Left colon (tissue), 2 donors: ENCODE results near the gene CACNA1I. TPM values are rescaled to one million over a fixed set of nuclear protein-coding genes. Genes with fewer than 3 reads are reported as not detected.

ENCODE experiments used
- ATAC-seq: fragments of 200-7000 bp; cut with Tn5 transposase; one replicate; pipeline ENCODE4 v1.9.1; 2020; ENCODE audit warnings: mild to moderate bottlenecking, moderate library complexity
- DNase-seq, 2 donors: peaks; one replicate each; pipeline ENCODE4 v3.0.0-alpha.2; 2020
- intact Hi-C, 2 donors: fragments of 100-400 bp; cut with DNase I in 1 of 2; cut with micrococcal nuclease in 1 of 2; formaldehyde crosslinking; loops; one replicate each; pipeline versions ENCODE4 v1.11.2 to v1.14.0; 2022; cut with DNase I, micrococcal nuclease
- total RNA-seq, 2 donors: library from RNA; stranded (reverse); fragmentation: NEBNext Ultra II Directional; extraction: Animal tissue kit (Norgen Biotek cat#: 25700); gene quantifications; one replicate each; pipeline ENCODE4 v1.2.1, GENCODE V29; 2021
- donor health status: DM: no; HTN: no; CAD: no.
- donor health status: DM: yes; HTN: yes; CAD: no.

Gene CACNA1I
- total RNA-seq, 2 donors from 2014 or later = 0.18 to 0.31 TPM

DNA sequence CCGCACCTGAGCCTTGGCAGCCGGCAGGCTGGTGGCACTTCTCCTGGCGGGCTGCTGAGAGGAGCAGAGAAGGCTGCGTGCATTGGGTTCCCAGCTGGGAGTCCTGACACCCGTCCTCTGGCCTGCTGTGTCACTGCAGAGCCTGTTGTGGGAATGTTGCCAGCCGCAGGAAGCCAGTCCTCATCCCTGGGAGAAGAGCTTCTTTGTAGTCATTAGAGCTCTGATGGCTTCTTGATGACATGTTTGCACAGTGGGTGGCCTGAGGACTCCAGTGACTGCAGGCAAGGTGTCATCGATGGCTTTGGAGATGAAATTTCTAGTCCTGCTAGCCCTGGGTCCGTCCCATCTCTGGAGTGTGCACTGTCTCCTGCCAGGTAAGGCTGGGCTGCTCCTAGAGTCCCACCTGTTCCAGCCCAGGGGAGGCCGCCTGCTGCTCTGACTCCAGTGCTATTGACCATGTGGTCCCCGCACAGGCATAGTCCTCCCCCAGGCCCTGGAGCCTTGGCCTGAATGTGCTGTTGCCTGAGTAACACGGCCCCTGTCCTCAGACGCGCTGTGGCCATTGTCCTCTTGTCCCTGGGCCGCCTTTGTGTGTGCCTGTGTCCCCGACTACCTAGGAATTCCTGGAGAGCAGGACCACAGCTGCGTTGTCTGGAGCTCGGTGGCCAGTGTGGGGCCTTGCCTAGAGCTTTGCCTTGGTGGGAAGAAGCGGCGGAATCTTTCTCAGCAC, 129.2 kb downstream of the CACNA1I start:
- intact Hi-C loops = no loop called here
- DNase-seq = no peak
- no peak for ATAC-seq

DNA sequence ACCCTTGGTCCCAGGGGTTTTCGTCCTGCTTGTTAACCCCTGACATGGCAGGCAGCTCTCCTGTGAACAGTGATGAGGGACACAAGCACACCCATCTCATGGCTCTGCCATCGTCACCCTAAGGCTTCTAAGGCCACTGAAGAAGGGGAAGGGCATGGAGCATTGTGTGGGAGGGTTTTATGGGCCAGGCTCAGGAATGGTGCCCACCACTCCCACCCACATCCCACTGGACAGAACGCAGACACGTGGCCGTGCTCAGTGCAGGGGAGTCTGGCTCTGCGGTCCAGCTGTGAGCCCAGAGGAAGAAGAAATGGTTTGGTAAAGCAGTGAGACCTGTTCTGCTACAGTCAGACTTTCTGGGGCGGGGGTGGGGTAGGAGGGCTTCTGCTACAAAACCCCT, 130.0 kb downstream of the CACNA1I start:
- intact Hi-C loops = no loop called here
- DNase-seq (no peak), ATAC-seq (no peak)

DNA sequence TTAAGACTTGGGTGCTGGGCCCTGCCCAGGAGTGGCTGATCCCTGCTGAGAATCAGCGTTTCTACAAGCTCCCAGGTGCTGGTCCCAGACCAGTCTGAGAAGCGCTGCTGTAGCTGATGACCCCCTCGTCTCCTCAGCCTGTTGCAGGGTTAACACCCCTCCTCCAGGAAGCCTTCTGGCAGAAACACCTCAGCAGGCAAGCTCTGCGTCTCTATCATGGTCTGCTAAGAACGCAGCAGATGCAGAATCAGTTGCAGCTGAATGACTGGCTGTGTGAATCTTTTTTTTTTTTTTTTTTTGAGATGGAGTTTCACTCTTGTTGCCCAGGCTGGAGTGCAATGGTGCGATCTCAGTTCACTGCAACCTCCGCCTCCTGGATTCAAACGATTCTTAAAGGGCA, 132.5 kb downstream of the CACNA1I start:
- DNase-seq = no peak
- intact Hi-C loops = no loop called here
- ATAC-seq = no peak

DNA sequence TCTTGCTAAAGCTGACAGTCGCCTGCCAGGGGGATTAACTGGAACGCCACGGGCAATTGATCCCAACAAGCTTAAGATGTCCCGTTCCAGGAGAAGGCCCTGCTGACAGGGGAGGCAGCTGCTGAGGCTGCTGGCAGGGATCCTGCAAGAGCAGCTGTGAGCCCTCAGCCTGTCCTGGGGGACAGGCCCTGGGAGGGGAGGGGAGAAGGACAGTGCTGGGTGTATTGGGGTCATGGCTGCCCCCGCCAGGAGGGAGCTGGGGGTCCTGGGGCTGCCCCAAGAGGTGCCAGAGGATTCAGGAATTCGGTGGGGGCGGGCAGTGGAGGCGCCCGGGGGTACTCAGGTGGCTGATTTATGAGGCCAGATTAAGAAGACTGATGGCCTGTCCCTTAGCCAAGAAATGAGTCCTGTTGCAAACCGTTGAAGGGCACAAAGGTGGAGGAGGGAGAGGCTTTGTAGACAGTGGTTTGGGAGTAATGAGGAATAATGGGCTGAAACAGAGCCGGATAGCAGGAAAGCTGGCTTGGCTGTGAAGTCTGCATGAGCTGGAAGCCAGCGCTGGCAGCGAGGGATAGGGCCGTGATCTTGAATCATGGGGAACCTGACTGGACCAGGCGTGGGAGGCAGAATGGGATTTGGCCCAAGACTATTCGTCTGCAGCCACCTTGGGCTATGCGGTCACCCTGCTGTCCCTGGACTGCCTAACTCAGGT, 133.5 kb downstream of the CACNA1I start:
- ATAC-seq = no peak
- DNase-seq = peak in 1 of 2 donors; percentile 35
- intact Hi-C loops = no loop called here

DNA sequence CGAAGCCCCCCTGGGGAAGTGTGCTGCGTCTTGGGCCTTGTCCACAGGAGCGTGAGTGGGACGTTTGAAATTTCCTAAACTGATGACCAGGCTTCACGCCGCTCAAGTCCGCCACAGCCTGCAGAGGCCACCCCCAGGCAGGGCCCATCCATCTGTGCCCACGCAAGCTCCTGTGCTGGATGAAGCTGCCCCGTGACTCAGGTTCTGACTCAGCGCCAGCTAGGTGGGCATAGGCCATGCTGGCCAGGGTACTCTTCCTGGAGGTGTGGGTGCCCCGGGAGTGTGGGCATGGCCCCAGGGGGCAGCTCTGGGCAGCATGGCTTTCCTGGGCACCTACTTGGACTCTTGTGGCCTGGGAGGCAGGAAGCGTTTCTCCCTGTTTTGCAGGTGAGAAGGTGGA, 134.8 kb downstream of the CACNA1I start:
- intact Hi-C loops = no loop called here
- DNase-seq (no peak), ATAC-seq (no peak)

DNA sequence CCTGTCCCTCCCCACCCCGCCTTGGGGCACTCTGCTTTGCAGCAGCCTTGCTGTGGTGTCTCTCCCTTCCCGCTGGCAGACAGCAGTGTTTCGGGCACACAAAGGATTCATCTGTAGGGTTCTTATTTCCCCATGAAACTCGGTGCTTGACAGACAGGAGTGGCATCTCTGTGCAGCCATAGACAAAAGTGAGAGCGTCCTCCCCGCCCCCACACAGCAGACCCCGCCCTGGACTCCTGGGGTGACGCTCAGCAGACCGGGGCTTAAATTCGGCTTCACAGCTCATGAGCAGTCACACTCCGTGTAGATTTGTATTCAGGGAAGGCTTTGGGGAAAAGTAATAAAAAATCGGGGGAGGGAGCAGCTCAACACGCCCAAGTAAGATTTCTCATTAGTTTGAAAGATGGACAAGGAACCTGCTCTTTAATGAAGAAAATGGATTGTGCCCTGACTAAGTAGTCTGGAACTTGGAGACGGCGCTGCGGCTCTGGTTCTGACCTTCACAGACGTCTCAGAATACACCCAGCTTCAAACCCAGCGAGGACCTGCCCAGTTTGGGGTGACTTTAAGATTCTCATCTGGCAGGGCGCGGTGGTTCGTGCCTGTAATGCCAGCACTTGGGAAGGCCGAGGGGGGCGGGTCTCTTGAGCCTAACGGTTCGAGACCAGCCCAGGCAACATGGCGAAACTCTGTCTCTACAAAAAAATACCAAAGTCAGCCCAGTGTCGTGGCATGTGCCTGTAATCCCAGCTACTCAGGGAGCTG, 136.0 kb downstream of the CACNA1I start:
- no peak for ATAC-seq
- intact Hi-C loops = no loop called here
- DNase-seq = no peak

DNA sequence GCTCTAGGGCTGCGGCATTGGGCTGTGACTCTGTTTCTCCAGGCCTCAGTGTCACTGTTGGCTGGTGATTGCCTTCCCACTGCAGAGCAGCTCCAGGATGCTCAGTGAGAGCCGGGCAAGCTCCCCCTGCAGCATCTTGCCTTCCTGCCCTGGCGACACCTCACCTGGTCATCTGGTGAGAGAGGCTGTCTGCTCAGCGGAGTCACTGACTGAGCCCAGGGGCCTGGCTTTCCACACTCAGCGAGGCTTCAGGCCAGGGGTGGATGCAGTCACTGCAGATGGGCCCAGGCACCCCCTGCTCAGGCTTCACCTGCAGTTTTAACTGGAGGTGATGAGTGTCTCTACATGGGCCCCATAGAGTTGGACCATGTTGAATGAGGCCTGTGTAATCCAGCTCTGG, 136.8 kb downstream of the CACNA1I start:
- ATAC-seq (no peak), DNase-seq (no peak)
- intact Hi-C loops = no loop called here

DNA sequence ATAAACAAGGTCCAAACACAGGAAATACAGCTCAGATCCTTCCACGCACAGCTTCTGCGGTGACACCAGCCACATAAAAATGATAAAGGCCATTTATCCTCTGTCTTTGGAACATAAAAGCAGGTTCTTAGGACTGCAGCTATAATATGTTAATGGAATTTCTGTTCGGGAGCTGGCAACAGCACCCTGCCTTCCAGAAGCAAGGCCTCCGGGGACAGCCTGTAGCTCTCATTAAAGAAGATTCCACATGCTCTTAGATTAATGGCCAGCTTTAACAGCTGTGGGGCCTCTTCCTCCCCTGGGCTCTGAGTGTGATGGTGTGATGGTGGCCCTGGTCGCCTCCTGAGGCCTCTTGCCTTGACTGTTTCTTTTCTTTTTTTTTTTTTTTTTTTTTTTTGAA, 137.3 kb downstream of the CACNA1I start:
- DNase-seq (no peak), ATAC-seq (no peak)
- intact Hi-C loops = no loop called here

DNA sequence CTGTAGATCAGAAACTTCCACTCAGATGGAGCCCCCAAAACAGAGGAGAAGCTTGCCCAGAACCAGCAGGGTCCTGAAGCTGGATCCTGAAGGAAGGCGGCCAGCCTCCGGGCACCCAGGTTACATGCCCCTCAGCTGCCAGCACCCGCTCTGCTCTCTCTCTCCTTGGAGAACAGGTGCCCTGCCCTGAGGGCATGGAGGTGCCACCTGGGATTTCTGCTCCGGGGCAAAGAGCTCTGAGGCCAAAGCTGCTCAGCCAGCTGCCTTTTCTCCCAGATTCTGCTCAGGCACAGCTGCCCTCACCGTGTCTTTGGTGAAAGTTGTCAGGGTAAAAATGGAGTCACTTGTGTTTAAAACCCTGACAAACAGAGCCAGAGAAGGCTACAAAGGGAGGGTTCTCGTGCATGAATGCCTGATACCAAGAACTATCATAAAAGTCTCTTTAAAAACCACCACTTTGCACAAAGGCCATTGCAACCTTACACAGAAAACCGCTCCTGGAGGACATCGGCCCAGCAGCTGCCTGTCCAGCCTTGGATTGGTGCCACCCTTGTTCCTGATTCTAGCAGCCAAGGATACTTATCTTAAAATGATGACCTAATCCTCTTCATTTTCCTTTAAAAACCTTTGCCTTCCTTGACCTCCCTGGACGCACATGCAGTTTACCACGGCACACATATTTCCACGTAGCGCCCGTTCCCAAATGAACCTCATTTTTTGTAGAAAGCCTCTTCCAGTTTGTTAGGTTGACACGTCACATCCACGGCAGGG, 140.0 kb downstream of the CACNA1I start:
- DNase-seq (no peak), ATAC-seq (no peak)
- intact Hi-C loops = no loop called here

DNA sequence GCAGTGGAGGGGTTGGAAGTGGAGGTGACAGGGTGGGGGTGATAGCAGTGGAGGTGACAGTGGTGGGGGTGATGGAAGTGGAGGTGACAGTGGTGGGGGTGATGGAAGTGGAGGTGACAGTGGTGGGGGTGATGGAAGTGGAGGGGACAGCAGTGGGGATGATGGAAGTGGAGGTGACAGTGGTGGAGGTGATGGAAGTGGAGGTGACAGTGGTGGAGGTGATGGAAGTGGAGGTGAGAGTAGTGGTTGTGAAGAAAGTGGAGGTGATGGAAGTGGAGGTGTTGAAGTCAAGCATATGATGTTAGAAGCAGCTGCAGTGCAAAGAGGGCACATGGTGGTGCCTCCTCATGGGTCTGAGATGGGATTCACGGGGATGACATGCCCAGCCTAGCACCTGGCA, 141.5 kb downstream of the CACNA1I start:
- ATAC-seq (no peak), DNase-seq (no peak)
- intact Hi-C loops = no loop called here

DNA sequence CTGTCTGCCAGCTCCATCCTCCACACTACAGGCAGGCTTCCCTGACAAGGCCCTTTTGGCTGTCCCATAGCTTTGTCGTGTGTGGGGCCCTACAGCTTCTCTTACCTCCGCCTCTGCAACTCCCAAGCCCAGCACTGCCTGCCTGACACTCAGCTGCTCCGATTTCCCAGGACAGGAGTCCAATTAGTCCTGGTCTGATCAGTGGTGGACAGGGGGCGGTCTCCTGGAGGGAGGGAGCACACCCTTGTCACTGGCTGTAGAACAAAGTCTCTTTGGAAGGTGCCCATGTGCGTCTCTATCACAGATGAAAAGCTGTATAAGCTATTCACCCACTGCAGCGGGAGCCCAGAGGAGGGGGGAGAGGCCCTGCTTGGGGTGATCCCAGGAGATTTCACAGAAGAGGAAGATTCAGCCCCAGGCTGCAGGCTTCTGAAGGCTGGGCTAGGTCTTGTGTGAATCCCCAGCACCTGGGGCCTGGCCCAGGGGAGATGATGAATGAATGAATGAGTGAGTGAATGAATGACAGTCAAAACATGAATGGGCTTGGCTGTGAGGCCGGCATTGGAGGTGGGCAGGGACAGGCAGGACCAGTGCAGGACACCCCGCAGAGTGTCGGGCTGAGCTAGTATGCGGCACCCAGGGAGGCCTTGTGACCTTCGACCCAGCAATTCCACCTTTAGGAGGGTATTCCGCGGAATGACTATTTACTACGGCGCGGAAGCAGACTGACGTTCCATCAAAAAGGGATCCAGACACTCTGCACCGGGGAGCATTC, 142.4 kb downstream of the CACNA1I start:
- peak; percentile 22 for ATAC-seq
- intact Hi-C loops = no loop called here
- no peak for DNase-seq

DNA sequence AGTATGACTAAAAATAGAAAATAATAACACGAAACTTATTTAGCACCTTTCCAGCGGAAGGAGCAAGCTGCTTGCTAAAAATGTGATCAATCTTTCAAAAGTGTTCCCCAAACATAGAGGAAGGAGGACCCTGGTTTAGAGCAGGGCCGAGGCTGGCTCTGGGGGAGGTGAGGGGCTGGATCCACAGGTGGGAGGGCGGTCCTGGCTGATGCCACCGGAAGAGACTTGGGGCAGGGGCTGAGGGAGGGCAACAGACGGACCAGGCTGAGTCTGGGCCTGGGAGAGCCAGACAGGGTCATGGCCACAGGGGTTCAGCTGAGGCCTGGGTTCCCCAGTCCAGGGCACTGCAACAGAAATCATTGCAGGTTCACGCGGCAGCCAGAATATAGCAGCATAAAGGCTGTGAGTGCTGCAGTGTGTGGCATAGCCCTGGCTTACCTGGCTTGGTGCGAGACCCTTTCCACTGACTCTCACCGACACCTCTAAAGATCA, 143.3 kb downstream of the CACNA1I start:
- intact Hi-C loops = no loop called here
- ATAC-seq = no peak
- DNase-seq = no peak

DNA sequence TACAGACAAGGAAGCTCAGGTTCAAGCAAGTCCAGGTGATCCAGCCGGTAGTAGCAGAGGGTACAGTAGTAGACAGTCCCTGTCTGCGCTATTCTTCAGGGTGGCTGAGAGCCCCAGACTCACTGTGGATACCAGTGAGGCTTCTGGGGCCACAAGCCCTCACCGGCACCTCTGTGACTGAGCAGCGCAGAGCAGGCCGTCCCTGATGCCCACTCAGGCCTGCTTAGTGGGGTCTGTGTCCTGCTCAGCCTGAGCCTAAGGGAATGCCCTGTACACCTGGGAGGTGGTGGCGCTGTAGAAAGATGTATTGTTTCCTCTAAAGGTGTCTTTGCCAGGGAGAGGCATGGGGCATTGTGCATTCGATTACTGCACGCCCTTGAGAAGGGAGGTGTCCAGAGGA, 143.8 kb downstream of the CACNA1I start:
- intact Hi-C loops = no loop called here
- DNase-seq = no peak

DNA sequence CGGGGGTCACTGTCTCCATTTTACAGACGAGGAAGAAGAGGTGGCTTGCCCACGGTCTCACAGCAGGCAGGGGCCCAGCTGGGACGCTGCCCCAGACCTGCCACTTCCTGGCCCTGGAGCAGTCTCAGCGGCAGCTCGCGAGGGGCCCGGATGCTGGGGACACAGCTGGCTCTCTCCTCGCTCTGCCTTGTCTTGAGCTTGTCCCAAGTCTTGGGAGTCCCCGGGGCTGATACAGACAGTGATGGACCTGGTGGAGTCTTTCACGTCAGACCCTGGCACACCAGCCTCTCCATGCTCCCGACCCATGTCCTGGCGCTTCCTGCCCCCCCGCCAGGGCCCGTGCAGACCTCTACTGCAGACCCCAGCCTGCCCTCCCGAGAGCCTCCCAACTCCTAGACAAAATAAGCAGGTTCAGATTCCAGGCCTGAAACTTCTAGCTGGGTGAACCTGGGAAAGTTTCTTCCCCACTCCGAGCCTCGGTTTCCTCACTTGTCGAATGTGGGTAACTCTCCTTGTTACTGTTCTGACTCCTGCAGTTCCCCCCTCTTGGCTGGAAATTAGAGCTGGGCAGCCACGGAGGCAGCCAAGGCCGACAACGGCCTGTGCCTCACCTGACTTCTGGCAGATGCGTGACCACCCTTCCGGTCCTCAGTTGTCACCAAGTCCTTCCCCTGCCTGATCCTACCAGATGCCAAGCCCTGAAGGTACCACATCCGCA, 145.4 kb downstream of the CACNA1I start:
- DNase-seq (no peak), ATAC-seq (no peak)
- intact Hi-C loops = no loop called here

More for the DNA sequence above, 143.8 kb downstream of the CACNA1I start:
- no peak for ATAC-seq

DNA sequence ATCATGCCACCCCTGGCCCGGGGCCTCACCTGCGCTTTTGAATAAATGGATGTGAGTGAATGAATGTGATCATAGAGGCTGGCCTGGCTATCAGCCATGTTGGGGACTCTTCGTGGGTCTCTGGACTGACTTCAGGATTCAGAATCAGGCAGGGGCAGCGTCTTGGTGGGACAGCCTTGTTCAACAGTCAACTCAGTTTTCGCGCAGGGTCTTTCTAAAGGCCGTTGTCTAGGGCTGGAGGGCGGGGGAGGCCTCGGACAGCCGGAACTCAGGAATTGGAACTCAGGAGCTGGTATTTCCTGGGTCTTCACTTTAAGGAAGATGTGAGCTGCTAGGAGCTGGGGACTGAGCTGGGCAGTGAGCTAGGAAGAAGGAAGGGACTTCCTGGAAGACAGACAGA, 146.0 kb downstream of the CACNA1I start:
- intact Hi-C loops = no loop called here
- DNase-seq (no peak), ATAC-seq (no peak)

DNA sequence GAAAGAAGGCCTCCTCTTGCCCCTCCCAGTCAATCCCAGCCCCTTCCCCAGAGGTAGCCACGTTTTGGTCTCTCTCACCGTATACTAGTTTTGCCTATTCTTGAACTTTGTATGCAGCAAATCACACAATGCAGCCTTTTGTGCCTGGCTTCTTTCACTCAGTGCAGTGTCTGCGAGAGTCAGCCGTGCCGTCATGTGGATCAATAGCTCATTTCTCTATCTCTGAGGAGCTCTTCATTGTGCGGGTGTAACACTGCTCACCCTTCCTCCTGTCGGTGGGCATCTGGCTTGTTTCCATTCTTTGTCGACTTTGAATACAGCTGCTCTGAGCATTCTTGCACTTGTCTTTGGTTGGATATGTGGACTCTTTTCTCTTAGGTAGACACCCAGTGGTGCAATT, 146.5 kb downstream of the CACNA1I start:
- DNase-seq (no peak), ATAC-seq (no peak)
- intact Hi-C loops = no loop called here

DNA sequence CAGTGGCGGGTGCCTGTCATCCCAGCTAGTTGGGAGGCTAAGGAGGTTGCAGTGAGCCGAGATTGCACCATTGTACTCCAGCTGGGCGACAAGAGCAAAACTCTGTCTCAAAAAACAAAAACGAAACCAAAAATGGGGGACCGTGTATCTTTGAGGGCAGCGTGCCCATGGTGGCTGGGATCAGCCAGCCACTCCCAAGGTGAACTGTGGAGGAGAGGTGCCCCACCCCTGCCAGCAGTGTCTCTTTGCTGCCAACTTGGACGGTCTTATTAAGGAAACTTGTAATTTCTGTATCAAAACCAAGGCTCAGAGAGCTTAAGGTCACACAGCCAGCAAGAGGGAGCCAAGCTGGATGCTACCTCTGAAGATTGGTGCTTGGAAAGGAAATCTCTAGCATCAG, 147.7 kb downstream of the CACNA1I start:
- intact Hi-C loops = no loop called here
- DNase-seq (peak in 1 of 2 donors; percentile 40), ATAC-seq (peak; percentile 83)
